Karpas-422 (cell line): ENCODE results near the gene CEP170B. TPM values are rescaled to one million over a fixed set of nuclear protein-coding genes. Genes with fewer than 3 reads are reported as not detected.

Source experiments
- DNase-seq: peaks from one replicate; pipeline ENCODE4 v3.0.0-alpha.2; 2015
- H2AFZ ChIP-seq: fragments of 200-600 bp; sonication (generic); 2 replicates; pipeline ENCODE4 v1.6.1; 2014; ENCODE audit warnings: antibody characterized with exemption, low read length, mixed read lengths
- H3K27ac ChIP-seq: fragments of 200-600 bp; sonication (generic); 2 replicates; pipeline ENCODE4 v1.5.1; 2014; ENCODE audit warnings: mild to moderate bottlenecking, low read length, moderate library complexity
- H3K27me3 ChIP-seq: fragments of 200-600 bp; sonication (generic); 2 replicates; pipeline ENCODE4 v1.6.1; 2014; ENCODE audit warnings: low read length, mixed read lengths
- H3K36me3 ChIP-seq: fragments of 200-600 bp; sonication (generic); 2 replicates; pipeline ENCODE4 v1.6.1; 2014; ENCODE audit warnings: low read length, mixed read lengths; ENCODE audit not compliant: insufficient read depth
- H3K4me1 ChIP-seq: fragments of 200-600 bp; sonication (generic); 2 replicates; pipeline ENCODE4 v1.6.1; 2014; ENCODE audit warnings: mild to moderate bottlenecking, low read length, mixed read lengths
- H3K4me2 ChIP-seq: fragments of 200-600 bp; sonication (generic); 2 replicates; pipeline ENCODE4 v1.6.1; 2014; ENCODE audit warnings: low read length, low read depth, mild to moderate bottlenecking; ENCODE audit not compliant: poor library complexity, severe bottlenecking
- H3K4me3 ChIP-seq: fragments of 200-600 bp; sonication (generic); 2 replicates; pipeline ENCODE4 v1.5.1; 2014; ENCODE audit warnings: mild to moderate bottlenecking, antibody characterized with exemption, low read length, mixed read lengths
- H3K79me2 ChIP-seq: fragments of 200-600 bp; sonication (generic); 2 replicates; pipeline ENCODE4 v1.6.1; 2014; ENCODE audit warnings: mild to moderate bottlenecking, low read length, mixed read lengths
- H3K9ac ChIP-seq: fragments of 200-600 bp; sonication (generic); 2 replicates; pipeline ENCODE4 v1.6.0; 2014; ENCODE audit warnings: low read length
- H3K9me2 ChIP-seq: fragments of 200-600 bp; sonication (generic), shearing (Covaris generic); replicated peaks from 2 replicates; pipeline ENCODE4 v1.6.0; 2014; ENCODE audit warnings: mild to moderate bottlenecking, low read length, moderate library complexity; ENCODE audit not compliant: insufficient read depth
- H3K9me3 ChIP-seq: fragments of 300-700, 200-600 bp; sonication (generic); 2 replicates; pipeline ENCODE4 v1.6.1; 2014; ENCODE audit warnings: low read length, mixed read lengths
- H4K20me1 ChIP-seq: fragments of 200-600 bp; sonication (generic); 2 replicates; pipeline ENCODE4 v1.6.1; 2014; ENCODE audit warnings: mild to moderate bottlenecking, antibody characterized with exemption, low read length, low read depth; ENCODE audit not compliant: insufficient read depth
- total RNA-seq: library from RNA; depleted of rRNA; stranded (reverse); fragments of >200 nt; shearing (Covaris generic); gene quantifications from 2 replicates; pipeline ENCODE4 v1.2.3, GENCODE V29; 2014; ENCODE audit warnings: low replicate concordance

CEP170B gene
- total RNA-seq, 1 experiment from 2014 or later = 0.56 TPM

DNA sequence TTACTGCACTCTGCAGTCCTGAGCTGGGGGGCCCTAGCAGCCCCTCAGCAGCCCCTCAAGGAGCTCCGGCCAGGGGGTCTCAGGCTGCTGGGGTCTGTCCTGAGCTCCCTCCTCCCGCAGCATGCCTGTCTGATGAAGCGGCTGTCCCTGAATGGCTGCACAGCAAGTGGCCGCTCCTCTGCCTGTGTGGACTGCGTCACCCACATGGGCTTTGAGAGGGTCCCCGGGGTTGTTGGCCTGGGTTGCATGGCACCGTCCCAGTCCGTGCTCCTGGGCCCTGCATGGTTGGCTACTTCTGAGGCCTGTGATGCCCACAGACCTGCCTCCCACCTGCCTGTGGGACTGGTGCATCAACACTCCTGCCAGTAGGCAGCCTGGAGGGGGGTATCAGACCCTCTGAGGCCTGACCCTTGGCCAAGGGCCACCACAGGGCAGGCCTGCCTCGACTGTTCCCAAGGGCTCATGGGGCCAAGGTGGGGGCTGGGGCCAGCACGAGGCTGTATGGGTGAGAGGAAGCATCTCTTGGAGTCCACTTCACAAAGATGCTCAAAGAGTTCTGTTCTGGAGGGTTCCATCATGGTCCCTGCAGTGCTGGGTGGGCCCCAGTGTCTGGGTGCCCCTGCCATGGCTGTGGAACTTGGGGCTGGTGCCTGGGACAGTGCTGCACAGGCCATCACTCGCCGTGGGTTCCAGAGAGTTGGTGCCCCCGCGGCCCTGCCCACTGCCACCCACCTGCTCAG is 12.2 kb downstream of the CEP170B start:
- no peak overlapping the region for H3K4me2 ChIP-seq
- no peak overlapping the region for H2AFZ ChIP-seq
- H3K9ac ChIP-seq = no peak overlapping the region
- no peaks in the 10 kb centered on the region; the same call in 1 of the 2 replicates for H3K9me3 ChIP-seq
- H3K36me3 ChIP-seq = no peaks in the 10 kb centered on the region
- no peaks in the 10 kb centered on the region for H3K9me2 ChIP-seq
- H3K4me1 ChIP-seq = peaks cover 5% of the 10 kb centered on the region; the same call in 1 of the 2 replicates
- no peaks in the 10 kb centered on the region for H3K79me2 ChIP-seq
- no peak overlapping the region for H3K27ac ChIP-seq
- no peaks in the 10 kb centered on the region for H3K27me3 ChIP-seq
- no peak overlapping the region for H3K4me3 ChIP-seq
- DNase-seq = no peak
- peaks cover 25% of the 10 kb centered on the region; the same call in 1 of the 2 replicates for H4K20me1 ChIP-seq

DNA sequence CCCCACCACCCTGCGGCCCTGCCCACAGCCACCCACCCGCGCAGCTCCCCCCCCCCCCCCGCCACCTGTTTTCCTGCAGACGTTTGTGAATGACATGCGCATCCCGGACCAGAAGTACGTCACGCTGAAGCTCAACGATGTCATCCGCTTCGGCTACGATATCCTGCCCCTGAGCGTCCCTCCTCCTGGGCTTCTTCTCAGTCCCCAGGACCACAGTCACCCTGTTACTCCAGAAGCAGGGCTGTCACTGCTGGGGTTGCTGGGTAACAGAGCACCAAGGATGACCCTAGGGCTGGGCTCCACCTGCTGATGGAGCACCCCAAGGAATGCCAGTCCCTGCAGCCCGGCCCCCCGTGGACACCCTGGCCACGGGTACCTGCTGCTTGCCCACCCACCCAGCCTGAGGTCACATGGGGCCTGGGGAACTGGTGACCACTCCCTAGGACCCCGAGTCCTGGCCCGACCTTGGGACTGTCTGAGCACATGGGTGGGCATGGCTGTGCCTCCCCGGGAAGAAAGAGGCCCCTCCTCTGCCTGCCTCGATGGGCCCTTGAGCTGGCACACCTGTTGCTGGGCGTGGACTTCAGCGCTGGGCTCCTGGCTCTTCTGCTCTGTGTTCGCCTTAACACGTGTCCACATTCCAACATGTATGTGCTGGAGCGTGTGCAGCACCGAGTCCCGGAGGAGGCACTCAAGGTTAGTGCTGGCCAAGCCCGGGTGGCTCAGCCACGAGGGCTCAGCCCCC is 12.9 kb downstream of the CEP170B start:
- Histone ChIP-seq H3K27ac (no peak overlapping the region), H3K9me3 (no peaks in the 10 kb centered on the region; the same call in 1 of the 2 replicates), H3K9me2 (no peaks in the 10 kb centered on the region), H3K4me3 (no peak overlapping the region), H3K36me3 (no peaks in the 10 kb centered on the region), H3K4me1 (peaks cover 11% of the 10 kb centered on the region; the same call in 1 of the 2 replicates), H3K4me2 (no peak overlapping the region), H3K79me2 (no peaks in the 10 kb centered on the region), H3K27me3 (no peaks in the 10 kb centered on the region), H4K20me1 (peaks cover 29% of the 10 kb centered on the region; the same call in 1 of the 2 replicates), H3K9ac (no peak overlapping the region), H2AFZ (no peak overlapping the region)
- DNase-seq = no peak

DNA sequence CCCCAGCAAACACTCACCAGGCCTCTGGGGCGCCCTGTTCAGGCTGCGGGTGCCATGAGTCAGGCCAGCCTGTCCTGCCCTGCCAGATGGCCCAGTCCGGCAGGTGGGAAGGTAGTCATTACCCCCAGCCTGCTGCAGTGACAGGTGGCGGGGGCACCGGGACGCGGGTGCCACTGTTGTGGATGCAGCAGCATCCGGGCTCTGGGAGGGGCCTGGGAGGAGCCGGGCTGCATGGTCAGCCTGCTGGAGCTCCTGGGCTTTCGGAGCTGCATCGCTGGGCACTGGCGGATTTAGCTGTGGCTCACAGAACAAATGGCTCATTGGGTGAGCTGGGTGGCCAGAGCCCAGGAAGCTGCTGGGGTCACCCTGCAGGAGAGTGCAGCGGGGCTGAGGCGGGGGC is 13.5 kb downstream of the CEP170B start:
- H3K36me3 ChIP-seq = no peaks in the 10 kb centered on the region
- H3K4me2 ChIP-seq = no peak overlapping the region
- no peak overlapping the region for H2AFZ ChIP-seq
- no peaks in the 10 kb centered on the region for H3K9me2 ChIP-seq
- H3K27ac ChIP-seq = no peak overlapping the region
- no peak for DNase-seq
- no peak overlapping the region for H3K9ac ChIP-seq
- H3K9me3 ChIP-seq = no peaks in the 10 kb centered on the region; the same call in 1 of the 2 replicates
- H3K4me1 ChIP-seq = peaks cover 11% of the 10 kb centered on the region; the same call in 1 of the 2 replicates
- H3K4me3 ChIP-seq = no peak overlapping the region
- peaks cover 31% of the 10 kb centered on the region; the same call in 1 of the 2 replicates for H4K20me1 ChIP-seq
- H3K27me3 ChIP-seq = no peaks in the 10 kb centered on the region
- H3K79me2 ChIP-seq = no peaks in the 10 kb centered on the region

DNA sequence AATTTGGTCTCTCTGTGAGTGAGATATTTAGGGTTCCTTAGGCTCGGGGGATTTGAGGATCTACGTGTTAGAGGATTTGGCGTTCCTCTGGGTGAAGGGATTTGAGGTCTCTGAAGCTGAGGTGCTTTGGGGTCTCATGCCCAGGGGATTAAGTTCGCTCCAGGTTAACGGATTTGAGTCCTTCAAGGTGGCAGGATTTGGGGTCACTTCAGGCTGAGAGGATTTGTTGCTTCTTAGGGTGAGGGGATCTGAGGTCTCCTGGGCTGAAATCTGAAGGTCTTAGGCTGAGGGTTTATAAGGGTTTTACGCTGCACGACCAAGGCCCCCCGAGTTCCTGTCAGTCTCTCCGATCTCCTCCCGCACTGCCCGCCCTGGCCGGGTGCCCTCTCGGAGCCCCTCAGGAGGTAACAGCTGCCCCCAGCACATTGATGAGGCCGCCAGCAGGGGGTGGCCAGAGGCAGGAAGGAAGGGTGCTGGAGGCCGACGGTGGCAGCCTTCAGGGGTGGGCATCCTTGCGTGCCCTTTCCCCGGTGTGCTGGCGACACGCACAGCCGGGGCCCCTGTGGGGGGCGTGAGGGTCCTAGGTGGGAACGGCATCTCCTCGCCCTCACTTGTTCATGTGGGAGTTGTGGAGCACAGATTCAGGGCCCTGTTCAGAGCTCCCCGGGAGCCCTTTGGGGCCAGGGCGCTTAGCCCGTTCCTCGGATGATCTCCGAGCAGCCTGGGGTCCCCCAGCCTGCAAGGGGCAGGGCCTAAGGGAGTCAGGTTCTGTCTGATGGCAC is 14.3 kb downstream of the CEP170B start:
- no peak overlapping the region for H2AFZ ChIP-seq
- no peak overlapping the region for H3K27ac ChIP-seq
- H3K4me3 ChIP-seq = no peak overlapping the region
- DNase-seq = no peak
- no peaks in the 10 kb centered on the region for H3K36me3 ChIP-seq
- no peak overlapping the region for H3K4me2 ChIP-seq
- H3K9ac ChIP-seq = no peak overlapping the region
- H3K27me3 ChIP-seq = no peaks in the 10 kb centered on the region
- H4K20me1 ChIP-seq = peaks cover 31% of the 10 kb centered on the region; the same call in 1 of the 2 replicates
- H3K9me3 ChIP-seq = no peaks in the 10 kb centered on the region; the same call in 1 of the 2 replicates
- no peaks in the 10 kb centered on the region for H3K79me2 ChIP-seq
- H3K4me1 ChIP-seq = peaks cover 11% of the 10 kb centered on the region; the same call in 1 of the 2 replicates
- H3K9me2 ChIP-seq = no peaks in the 10 kb centered on the region

DNA sequence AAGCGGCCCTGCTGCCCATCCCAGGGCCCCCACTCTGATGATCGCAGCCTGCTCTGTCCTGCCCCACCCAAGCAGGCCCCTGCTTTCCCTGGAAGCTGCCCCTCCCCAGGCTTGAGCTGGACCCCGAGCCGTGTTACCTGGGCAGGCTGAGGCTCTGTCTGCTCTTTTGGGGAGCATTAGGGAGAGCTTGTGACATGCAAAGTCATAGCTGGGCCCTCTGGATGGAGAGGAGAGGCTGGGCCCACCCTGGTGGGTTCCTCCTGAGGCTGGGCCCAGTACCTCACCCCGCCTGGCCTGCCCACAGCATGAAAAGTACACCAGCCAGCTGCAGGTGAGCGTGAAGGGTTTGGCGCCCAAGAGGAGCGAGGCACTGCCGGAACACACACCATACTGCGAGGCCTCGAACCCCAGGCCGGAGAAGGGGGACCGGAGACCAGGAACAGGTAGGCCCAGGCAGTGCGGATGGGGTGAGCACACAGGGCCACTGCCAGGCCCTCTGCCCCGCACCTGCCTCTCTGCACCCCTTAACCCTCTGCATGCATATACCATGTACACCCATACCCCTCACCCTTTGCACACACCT is 15.0 kb downstream of the CEP170B start:
- H3K27ac ChIP-seq = no peak overlapping the region
- H3K4me1 ChIP-seq = peaks cover 11% of the 10 kb centered on the region; the same call in 1 of the 2 replicates
- peaks cover 27% of the 10 kb centered on the region; the same call in 1 of the 2 replicates for H4K20me1 ChIP-seq
- H3K9me3 ChIP-seq = no peaks in the 10 kb centered on the region; the same call in 1 of the 2 replicates
- no peaks in the 10 kb centered on the region for H3K36me3 ChIP-seq
- no peak for DNase-seq
- no peaks in the 10 kb centered on the region for H3K79me2 ChIP-seq
- H3K27me3 ChIP-seq = no peaks in the 10 kb centered on the region
- no peak overlapping the region for H2AFZ ChIP-seq
- no peak overlapping the region for H3K4me2 ChIP-seq
- H3K4me3 ChIP-seq = no peak overlapping the region
- H3K9me2 ChIP-seq = no peaks in the 10 kb centered on the region
- no peak overlapping the region for H3K9ac ChIP-seq

DNA sequence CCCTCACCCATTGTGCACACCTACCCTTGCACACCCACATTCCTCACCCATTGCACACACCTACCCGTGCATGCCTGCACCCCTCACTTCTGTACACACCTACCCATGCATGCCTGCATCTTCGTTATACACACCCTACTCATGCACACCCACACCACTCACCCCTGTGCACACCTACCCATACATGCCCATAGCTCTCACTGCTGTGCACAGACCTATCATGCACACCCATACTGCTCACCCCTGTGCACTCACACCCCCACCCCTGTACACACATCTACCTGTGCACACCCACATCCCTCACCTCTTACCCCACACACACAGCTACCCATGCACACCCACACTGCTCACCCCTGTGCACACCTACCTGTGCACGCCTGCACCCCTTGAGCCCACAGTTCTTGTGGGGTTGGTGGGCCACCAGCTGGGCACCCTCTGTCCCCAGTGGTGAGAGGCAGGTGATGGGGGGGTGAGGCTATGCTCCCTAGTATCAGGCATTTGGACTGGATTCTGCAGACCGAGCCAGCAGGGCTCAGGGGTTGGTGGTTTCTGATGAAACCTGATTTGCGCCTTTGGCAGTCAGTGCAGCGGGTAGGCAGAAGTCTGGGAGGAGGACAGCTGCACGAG is 15.6 kb downstream of the CEP170B start:
- H3K4me3 ChIP-seq = no peak overlapping the region
- no peaks in the 10 kb centered on the region for H3K9me2 ChIP-seq
- peaks cover 11% of the 10 kb centered on the region; the same call in 1 of the 2 replicates for H3K4me1 ChIP-seq
- no peak overlapping the region for H3K9ac ChIP-seq
- no peaks in the 10 kb centered on the region for H3K27me3 ChIP-seq
- no peak overlapping the region for H3K27ac ChIP-seq
- H3K36me3 ChIP-seq = no peaks in the 10 kb centered on the region
- H2AFZ ChIP-seq = no peak overlapping the region
- H4K20me1 ChIP-seq = peaks cover 27% of the 10 kb centered on the region; the same call in 1 of the 2 replicates
- no peaks in the 10 kb centered on the region for H3K79me2 ChIP-seq
- no peaks in the 10 kb centered on the region; the same call in 1 of the 2 replicates for H3K9me3 ChIP-seq
- H3K4me2 ChIP-seq = no peak overlapping the region
- DNase-seq = no peak

GRCh38 chr14:104881369-104881979 is 16.4 kb downstream of the CEP170B start:
- Histone ChIP-seq H3K4me2 (no peak overlapping the region), H3K9me2 (no peaks in the 10 kb centered on the region), H3K4me1 (peaks cover 11% of the 10 kb centered on the region; the same call in 1 of the 2 replicates), H4K20me1 (peaks cover 23% of the 10 kb centered on the region; the same call in 1 of the 2 replicates), H3K36me3 (no peaks in the 10 kb centered on the region), H3K79me2 (no peaks in the 10 kb centered on the region), H3K9me3 (no peaks in the 10 kb centered on the region), H2AFZ (no peak overlapping the region), H3K4me3 (no peak overlapping the region), H3K27ac (no peak overlapping the region), H3K27me3 (no peaks in the 10 kb centered on the region), H3K9ac (no peak overlapping the region)
- DNase-seq = no peak
